SKM-1 treated with dmso at 0.1 percent for 144 hours (cell line): ENCODE results near the gene ENPP6.
"Not testable (repeated sequence)": the region's sequence is repeated elsewhere in the genome, so short reads cannot be mapped to it uniquely, and the experiment has no call there.

Source experiments
- DNase-seq: peaks from one replicate; lab custom pipeline; 2025; ENCODE audit not compliant: unreplicated experiment; lab: John Stamatoyannopoulos, UW

ENPP6 gene

DNA sequence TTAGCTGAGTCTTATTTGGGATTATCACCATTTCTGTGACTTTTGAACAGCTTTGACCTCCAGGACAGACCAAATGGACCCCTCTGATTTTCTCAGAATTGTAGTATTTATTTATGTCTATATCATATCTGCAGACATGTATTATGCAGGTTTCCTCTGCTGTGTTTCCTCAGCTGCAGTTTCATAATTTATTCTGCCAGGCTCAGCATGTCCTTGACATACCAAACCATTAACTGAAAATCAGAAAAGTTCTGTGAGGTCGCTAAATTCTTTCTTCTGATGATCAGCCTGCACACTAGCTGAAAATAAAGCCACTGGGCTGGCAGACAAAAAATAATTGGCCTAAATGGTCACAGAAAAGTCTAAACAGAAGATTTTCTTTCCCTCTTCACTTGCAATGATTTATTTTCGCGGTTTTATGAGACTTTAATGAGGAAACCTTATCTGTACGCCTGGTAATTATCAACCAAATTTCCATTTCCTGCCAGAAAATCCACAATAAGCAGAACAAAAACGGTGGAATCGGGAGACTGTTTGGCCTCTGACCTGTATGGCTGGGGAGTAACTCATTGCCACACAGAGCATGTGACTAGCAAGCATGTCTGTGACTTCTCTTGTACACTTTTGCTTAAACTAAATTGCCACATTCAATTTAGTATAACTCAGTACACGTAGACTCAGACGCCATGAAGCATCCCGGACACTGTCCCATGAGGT lies 150.9 kb downstream of the ENPP6 start:
- no peak for DNase-seq

DNA sequence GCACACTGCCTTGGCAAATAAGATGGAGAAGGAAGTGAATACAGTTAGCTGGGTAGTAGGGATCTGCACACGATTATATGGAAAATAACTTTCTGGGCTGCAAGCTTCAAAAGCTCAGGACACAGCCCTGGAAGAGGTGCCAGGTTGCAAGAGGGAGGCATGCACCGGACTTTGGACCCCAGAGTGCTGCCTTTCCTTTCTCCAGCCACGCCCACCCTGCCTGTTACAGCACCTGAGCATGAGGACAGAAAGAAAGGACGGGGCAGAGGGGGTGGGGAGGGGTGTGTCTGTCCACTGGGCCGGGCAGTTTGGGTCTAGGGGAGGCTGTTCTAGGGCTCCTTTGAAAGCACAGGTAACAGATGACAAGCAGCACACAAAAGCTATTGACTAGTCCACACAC lies 152.8 kb downstream of the ENPP6 start:
- DNase-seq, result no peak

DNA sequence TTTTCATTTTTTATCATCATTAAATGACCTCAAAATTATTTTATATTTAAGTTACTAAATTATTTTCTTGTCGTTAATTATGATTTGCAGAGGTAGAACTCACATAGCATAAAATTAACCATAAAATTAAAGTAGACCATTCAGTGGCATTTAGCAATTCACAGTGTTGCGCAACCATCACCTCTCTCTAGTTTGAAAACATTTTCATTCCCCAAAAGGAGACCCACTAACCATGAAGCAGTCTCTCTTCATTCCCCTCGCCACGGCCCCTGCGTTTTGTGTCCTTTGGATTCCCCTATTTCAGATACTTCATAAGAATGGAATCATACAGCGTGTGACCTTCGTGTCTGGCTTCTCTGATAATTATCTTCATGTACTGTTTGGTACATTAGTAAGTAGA lies 154.9 kb downstream of the ENPP6 start:
- DNase-seq, result no peak

DNA sequence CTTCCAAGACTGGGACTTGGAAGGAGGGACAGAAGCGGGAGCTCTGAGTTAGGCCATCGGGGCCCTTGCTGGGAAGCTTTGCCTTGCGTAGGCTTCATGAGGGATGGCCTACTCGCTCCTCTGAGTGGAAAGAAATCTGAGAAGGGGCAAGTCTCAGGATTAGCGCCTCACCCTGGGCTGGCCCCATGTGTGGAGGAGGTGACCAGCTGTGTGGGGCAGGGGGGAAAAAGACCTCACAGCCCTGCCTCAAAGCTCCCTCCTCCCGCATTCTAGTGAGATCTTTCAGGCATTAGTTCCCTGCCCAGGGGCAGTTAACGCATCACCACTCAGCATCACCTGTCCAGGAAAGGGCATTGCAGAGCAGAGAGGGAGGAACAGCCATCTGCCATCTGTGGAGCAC lies 156.1 kb downstream of the ENPP6 start:
- DNase-seq, result no peak

DNA sequence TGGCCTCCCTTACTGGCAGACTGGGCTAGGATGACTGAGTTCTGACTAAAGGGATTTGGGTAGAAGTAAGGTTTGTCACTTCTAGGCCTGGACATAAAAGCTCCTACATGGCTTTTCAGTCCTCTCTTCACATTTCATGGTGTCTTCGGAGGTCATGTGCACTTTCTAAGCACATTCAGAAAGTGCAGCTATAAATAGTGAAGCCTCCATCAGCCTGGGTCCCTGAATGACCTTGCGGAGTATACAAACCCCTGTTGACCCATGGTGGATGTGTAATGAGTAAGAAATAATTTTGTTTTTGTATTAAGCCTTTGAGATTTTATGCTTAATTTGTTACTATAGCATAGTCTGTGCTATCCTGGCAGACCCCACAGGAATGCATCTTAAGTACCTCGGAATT lies 158.6 kb downstream of the ENPP6 start:
- DNase-seq, result no peak

DNA sequence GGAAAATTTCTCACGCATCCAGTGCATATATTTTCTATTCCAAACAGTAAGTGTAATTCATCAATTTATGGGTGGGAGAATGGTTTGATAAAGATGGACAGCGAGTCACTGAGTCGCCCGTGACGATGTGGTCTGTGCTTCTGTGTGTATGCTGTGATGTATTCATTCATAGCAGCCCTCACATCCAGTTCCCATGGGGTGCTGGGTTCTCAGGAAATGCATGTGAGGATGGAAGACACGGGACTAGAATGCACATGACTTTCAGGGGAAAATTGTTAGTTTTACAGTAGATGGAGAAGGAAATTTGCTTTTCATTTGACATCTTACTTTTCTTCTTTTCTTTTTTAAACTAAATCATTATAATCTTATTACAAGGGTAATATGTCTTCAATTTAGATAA lies 159.6 kb downstream of the ENPP6 start:
- DNase-seq, result no peak

DNA sequence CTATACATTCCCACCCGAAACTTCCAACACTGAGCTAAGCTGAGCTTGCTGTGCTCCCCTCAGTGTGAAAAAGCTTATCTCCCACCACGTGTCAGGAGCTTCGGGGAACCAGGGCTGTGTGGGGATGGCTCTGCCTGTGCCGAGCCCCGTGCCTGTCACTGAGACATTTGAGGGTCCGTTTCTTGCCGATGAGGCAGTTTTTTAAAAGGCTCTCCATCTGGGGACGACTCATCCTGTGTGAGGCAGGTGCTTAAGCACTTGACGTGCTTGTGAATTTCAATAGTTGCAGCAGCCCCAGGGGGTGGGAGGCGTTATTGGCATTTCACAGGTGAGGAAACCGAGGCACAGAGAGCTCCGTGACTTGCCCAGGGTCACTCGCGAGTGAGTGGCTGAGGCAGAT lies 160.8 kb downstream of the ENPP6 start:
- no peak for DNase-seq

DNA sequence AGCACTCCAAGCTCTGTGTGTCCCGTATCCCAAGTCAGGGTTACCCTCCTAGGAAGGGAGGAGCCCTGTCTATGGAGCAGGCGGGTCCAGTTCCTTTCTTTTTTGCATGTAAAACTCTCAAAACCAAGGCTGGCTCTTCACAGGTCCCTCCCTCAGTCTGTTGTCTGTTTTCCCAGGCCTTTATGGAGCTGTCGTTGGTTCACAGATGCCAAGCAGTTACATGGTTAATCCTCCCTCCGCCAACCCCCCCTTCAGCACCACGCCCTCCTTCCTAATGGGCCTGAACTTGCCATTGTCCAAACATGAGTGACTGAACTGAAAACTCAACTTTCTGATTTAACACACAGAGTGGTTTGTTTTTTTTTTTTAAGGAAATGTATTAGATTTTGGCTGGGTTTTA lies 164.2 kb downstream of the ENPP6 start:
- DNase-seq, result no peak

DNA sequence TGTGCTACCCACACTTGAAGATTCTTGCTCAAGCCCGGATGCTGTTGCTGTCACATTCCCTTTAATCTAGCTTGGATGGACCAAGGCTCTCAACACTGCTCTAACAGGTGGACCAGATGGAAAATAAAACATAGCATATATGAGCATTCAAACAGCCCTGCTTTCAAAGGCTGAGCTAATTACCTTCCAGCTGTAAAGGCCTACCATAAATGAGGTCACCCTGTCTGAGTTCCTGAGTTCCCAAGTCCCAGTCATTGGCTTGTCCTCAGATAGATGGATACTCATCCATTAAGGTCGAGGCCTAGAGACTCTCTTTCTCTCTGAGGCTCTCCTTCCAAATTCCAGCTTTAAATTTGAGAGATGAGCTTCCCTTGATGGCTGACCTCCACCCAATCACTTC lies 165.1 kb downstream of the ENPP6 start:
- no peak for DNase-seq

DNA sequence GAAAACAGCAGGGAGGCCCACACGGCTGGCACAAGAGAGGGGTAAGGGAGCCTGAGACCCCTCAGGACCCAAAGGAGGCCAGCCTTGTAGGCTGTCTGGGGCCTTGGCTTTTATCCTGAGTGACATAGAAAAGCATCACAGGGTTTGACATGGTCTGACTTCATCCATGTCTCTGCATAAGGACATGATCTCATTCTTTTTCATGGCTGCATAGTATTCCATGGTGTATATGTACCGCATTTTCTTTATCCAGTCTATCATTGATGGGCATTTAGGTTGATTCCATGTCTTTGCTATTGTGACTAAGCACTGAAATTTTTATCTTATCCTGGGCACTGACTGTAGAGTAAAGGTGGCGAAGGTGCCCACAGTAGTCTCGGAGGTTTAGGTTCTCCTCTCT lies 166.4 kb downstream of the ENPP6 start:
- DNase-seq, result not testable (repeated sequence)

DNA sequence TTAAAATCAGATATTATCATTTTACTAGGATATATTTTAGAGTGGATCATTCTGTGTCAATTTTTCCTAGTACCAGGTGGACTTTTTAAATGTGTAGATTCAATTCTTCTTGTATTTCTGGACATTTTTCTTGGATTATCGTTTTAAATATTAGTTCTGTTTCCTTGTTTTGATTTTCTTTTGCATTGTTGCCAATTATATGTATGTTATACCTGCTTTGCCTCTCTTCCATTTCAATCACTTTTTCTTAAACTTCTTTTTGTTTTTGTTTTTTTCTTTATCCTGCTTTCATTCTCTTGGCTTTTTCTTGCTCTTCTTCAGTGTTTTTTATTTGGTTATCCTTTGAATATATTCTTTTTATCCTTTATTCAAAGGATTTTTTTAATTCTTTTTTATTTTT lies 171.5 kb downstream of the ENPP6 start:
- no peak for DNase-seq

DNA sequence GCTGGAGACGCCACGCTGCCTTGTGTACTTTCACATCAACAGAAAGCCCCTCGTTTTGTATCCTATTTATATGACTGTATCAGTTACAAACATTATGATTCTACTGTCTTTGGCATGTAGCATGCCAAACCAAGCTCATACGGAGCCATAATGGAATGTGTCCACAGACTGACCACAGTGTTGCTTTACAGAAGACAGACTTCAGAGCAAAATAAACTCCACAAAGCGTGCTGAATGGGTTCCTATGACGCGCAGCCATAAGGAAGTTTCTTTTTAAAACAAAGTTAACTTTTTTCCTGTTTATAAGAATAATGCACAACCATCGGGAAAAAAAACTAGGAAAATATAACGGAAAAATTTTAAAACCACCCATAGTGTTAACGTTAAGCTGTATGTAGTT lies 176.5 kb downstream of the ENPP6 start:
- DNase-seq, result no peak

DNA sequence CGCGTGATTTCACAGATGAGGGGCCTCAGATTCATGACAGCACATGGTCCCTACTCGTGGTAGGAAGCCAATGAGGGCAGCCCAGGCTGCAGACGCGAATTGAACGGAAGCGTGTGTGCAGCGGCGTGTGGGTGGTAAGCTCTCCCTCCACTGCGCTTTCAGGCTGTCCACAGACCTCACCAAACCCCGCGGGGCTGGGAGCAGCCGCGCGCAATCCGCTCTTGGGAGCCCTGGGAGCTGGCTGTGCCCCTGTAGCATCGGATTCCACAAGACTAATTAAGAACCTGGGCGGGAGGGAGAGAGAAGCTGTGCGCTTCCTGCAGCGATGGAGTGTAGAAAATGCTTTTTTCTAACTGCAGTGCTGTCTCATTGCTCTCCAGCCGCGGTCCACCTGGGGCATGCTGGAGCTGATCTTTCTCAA lies 177.7 kb downstream of the ENPP6 start:
- no peak for DNase-seq
